K562 (cell line): ENCODE data around the gene CRACR2B. TPM values are rescaled to one million over a fixed set of nuclear protein-coding genes. Genes with fewer than 3 reads are reported as not detected.

Source experiments
- C11orf30 ChIP-seq: fragments of 450-650 bp; IDR thresholded peaks from 2 replicates; pipeline ENCODE4 v1.6.1; 2016; ENCODE audit warnings: low read depth, mild to moderate bottlenecking
- KDM5B ChIP-seq: fragments of 200-600 bp; sonication (generic); IDR thresholded peaks from 2 replicates; pipeline ENCODE4 v1.6.1; 2012; ENCODE audit warnings: low read depth, mild to moderate bottlenecking, moderate library complexity, low read length, control low read depth, inconsistent platforms; ENCODE audit not compliant: insufficient replicate concordance
- MCM3 ChIP-seq: fragments of 450-650 bp; IDR thresholded peaks from 2 replicates; pipeline ENCODE4 v1.6.1; 2016
- MCM5 ChIP-seq: fragments of 450-650 bp; IDR thresholded peaks from 2 replicates; pipeline ENCODE4 v1.6.1; 2016; ENCODE audit warnings: low read depth
- MEF2D ChIP-seq: conservative IDR thresholded peaks from 2 replicates; pipeline ENCODE4 v1.6.1; 2016; ENCODE audit warnings: low read depth, missing genetic modification characterization, missing compliant biosample characterization
- NEUROD1 ChIP-seq: fragments of 150-350 bp; IDR thresholded peaks from 2 replicates; pipeline ENCODE4 v1.6.1; 2014; ENCODE audit warnings: borderline replicate concordance, low read length, low read depth; ENCODE audit not compliant: partially characterized antibody
- POLR2AphosphoS5 ChIP-seq: IDR thresholded peaks from 2 replicates; pipeline ENCODE4 v1.6.1; 2011; ENCODE audit warnings: mild to moderate bottlenecking, low read depth, low read length, moderate library complexity; ENCODE audit not compliant: control insufficient read depth, insufficient read depth
- PYGO2 ChIP-seq: fragments of 450-650 bp; IDR thresholded peaks from 2 replicates; pipeline ENCODE4 v1.6.1; 2016; ENCODE audit warnings: mild to moderate bottlenecking, missing genetic modification characterization, moderate library complexity, missing compliant biosample characterization
- RUNX1 ChIP-seq: sonication (generic); IDR thresholded peaks from 2 replicates; pipeline ENCODE4 v1.6.1; 2016; ENCODE audit warnings: antibody characterized with exemption, low read depth
- THAP7 ChIP-seq: fragments of 250-450 bp; sonication (Bioruptor Pico); IDR thresholded peaks from 2 replicates; pipeline ENCODE4 v1.5.0; 2021
- ZNF212 ChIP-seq: fragments of 450-650 bp; formaldehyde crosslinking; IDR thresholded peaks from 2 replicates; pipeline ENCODE4 v1.4.0; 2020; ENCODE audit warnings: mild to moderate bottlenecking
- ZNF263 ChIP-seq: sonication (generic); formaldehyde crosslinking; IDR thresholded peaks from 2 replicates; pipeline ENCODE4 v1.8.0; 2022; ENCODE audit warnings: mild to moderate bottlenecking, missing genetic modification reagents, borderline replicate concordance
- ZNF347 ChIP-seq: fragments of 450-650 bp; formaldehyde crosslinking; IDR thresholded peaks from 2 replicates; pipeline ENCODE4 v1.4.0; 2020; ENCODE audit warnings: low read depth, mild to moderate bottlenecking, moderate library complexity
- polyA plus RNA-seq, 8 experiments: library from polyadenylated mRNA; depleted of rRNA in 4 of 8; stranded (reverse) in 5 of 8; unstranded in 3 of 8; fragments of >200 nt; fragmentation: Nextera tagmentation in 2 of 8; fragmentation: Illumina TruSeq in 1 of 8; extraction: Ambion mirVana in 2 of 8; extraction: Trizol in 1 of 8; gene quantifications; 2 replicates each; pipeline versions ENCODE4 v1.2.1 to v1.2.3, GENCODE V29; 2011 to 2014; ENCODE audit warnings: inconsistent platforms in 1 of 8, missing spikeins in 1 of 8
- total RNA-seq, 7 experiments: library from RNA; depleted of rRNA in 6 of 7; stranded (reverse); fragments of >200 nt in 6 of 7; fragmentation: Illumina TruSeq in 2 of 7; extraction: Trizol in 2 of 7; gene quantifications; 2 replicates each; pipeline versions ENCODE4 v1.2.1 to v1.2.3, GENCODE V29; 2011 to 2021; ENCODE audit warnings: low replicate concordance in 1 of 7
- TF ChIP-seq, protein P1 (sequence below): fragments of 200-800 bp; sonication (Bioruptor generic); IDR thresholded peaks from 2 replicates; pipeline ENCODE4 v1.6.1; 2016; ENCODE audit warnings: missing genetic modification characterization, missing compliant biosample characterization
- TF ChIP-seq, protein P2 (sequence below): sonication (generic); formaldehyde crosslinking; IDR thresholded peaks from 2 replicates; pipeline ENCODE4 v1.8.1; 2023; ENCODE audit warnings: mild to moderate bottlenecking, missing genetic modification reagents
- TF ChIP-seq, protein P3 (sequence below): sonication (generic); formaldehyde crosslinking; IDR thresholded peaks from 2 replicates; pipeline ENCODE4 v1.8.0; 2022; ENCODE audit warnings: mild to moderate bottlenecking, missing genetic modification reagents

Gene CRACR2B
- total and polyA plus RNA-seq, 9 of the 15 experiments (the other 6 are each of a cell fraction or from before 2014, with no cell fraction given), result 0.10 to 51.0 (median 6.0) TPM

DNA sequence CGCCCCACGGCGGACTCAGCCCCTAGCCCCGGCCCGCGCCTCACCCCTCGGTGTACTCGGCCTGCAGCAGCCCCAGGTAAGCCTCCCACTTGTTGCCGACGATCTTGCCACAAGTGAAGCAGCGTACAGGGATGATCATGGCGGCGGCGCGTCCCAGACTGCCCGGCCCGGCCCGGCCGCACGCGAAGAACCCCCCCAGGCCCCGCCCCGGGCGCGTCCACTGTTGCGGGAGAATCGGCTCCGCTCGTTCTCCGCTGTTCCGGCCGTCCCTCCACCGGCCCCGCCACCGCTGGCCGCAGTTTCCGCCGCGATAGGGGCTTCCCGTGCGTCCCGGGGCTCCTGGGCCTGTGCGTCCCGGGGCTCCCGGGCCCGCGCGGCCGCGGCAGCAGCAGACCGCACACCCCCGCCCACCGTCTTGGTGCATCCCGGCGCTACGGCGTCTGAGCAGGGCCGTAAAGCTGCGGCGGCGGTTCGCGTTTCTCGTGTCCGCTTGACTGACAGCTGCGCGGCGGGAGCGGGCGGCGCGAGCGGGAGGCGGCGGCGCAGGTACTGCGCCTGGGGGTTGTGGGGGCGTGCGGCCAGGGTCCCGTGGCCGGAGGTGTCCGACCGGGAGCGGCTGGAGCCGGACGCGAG lies 14.8 kb downstream of the CRACR2B start, which contains the start of the genes POLR2L and TSPAN4 (continued):
- TF ChIP-seq KDM5B, result peak; percentile 99
- TF ChIP-seq MCM5, result no peak
- no peak for TF ChIP-seq MEF2D (tag)
- TF ChIP-seq RUNX1, result no peak
- TF ChIP-seq PYGO2 (tag), result no peak
- TF ChIP-seq, protein P1, sequence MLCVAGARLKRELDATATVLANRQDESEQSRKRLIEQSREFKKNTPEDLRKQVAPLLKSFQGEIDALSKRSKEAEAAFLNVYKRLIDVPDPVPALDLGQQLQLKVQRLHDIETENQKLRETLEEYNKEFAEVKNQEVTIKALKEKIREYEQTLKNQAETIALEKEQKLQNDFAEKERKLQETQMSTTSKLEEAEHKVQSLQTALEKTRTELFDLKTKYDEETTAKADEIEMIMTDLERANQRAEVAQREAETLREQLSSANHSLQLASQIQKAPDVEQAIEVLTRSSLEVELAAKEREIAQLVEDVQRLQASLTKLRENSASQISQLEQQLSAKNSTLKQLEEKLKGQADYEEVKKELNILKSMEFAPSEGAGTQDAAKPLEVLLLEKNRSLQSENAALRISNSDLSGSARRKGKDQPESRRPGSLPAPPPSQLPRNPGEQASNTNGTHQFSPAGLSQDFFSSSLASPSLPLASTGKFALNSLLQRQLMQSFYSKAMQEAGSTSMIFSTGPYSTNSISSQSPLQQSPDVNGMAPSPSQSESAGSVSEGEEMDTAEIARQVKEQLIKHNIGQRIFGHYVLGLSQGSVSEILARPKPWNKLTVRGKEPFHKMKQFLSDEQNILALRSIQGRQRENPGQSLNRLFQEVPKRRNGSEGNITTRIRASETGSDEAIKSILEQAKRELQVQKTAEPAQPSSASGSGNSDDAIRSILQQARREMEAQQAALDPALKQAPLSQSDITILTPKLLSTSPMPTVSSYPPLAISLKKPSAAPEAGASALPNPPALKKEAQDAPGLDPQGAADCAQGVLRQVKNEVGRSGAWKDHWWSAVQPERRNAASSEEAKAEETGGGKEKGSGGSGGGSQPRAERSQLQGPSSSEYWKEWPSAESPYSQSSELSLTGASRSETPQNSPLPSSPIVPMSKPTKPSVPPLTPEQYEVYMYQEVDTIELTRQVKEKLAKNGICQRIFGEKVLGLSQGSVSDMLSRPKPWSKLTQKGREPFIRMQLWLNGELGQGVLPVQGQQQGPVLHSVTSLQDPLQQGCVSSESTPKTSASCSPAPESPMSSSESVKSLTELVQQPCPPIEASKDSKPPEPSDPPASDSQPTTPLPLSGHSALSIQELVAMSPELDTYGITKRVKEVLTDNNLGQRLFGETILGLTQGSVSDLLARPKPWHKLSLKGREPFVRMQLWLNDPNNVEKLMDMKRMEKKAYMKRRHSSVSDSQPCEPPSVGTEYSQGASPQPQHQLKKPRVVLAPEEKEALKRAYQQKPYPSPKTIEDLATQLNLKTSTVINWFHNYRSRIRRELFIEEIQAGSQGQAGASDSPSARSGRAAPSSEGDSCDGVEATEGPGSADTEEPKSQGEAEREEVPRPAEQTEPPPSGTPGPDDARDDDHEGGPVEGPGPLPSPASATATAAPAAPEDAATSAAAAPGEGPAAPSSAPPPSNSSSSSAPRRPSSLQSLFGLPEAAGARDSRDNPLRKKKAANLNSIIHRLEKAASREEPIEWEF (CRISPR knock-in tag), result no peak
- TF ChIP-seq NEUROD1, result peak; percentile 92
- TF ChIP-seq ZNF212 (CRISPR knock-in tag), result no peak
- TF ChIP-seq POLR2AphosphoS5, result peak; percentile 86
- TF ChIP-seq C11orf30, result peak; percentile 55; the same call in 1 of the 2 replicates
- TF ChIP-seq ZNF347 (CRISPR knock-in tag), result no peak
- TF ChIP-seq, protein P2, sequence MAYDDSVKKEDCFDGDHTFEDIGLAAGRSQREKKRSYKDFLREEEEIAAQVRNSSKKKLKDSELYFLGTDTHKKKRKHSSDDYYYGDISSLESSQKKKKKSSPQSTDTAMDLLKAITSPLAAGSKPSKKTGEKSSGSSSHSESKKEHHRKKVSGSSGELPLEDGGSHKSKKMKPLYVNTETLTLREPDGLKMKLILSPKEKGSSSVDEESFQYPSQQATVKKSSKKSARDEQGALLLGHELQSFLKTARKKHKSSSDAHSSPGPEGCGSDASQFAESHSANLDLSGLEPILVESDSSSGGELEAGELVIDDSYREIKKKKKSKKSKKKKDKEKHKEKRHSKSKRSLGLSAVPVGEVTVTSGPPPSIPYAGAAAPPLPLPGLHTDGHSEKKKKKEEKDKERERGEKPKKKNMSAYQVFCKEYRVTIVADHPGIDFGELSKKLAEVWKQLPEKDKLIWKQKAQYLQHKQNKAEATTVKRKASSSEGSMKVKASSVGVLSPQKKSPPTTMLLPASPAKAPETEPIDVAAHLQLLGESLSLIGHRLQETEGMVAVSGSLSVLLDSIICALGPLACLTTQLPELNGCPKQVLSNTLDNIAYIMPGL, result peak; percentile 96
- TF ChIP-seq, protein P3, sequence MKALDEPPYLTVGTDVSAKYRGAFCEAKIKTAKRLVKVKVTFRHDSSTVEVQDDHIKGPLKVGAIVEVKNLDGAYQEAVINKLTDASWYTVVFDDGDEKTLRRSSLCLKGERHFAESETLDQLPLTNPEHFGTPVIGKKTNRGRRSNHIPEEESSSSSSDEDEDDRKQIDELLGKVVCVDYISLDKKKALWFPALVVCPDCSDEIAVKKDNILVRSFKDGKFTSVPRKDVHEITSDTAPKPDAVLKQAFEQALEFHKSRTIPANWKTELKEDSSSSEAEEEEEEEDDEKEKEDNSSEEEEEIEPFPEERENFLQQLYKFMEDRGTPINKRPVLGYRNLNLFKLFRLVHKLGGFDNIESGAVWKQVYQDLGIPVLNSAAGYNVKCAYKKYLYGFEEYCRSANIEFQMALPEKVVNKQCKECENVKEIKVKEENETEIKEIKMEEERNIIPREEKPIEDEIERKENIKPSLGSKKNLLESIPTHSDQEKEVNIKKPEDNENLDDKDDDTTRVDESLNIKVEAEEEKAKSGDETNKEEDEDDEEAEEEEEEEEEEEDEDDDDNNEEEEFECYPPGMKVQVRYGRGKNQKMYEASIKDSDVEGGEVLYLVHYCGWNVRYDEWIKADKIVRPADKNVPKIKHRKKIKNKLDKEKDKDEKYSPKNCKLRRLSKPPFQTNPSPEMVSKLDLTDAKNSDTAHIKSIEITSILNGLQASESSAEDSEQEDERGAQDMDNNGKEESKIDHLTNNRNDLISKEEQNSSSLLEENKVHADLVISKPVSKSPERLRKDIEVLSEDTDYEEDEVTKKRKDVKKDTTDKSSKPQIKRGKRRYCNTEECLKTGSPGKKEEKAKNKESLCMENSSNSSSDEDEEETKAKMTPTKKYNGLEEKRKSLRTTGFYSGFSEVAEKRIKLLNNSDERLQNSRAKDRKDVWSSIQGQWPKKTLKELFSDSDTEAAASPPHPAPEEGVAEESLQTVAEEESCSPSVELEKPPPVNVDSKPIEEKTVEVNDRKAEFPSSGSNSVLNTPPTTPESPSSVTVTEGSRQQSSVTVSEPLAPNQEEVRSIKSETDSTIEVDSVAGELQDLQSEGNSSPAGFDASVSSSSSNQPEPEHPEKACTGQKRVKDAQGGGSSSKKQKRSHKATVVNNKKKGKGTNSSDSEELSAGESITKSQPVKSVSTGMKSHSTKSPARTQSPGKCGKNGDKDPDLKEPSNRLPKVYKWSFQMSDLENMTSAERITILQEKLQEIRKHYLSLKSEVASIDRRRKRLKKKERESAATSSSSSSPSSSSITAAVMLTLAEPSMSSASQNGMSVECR (CRISPR knock-in tag), result peak; percentile 97
- 0 out of 2 replicates have a peak, but pooled peaks have one; percentile 1 for TF ChIP-seq THAP7 (CRISPR knock-in tag)
- no peak for TF ChIP-seq MCM3
- TF ChIP-seq ZNF263 (CRISPR knock-in tag), result no peak; the same call in 1 of the 2 replicates
